Measurements from ENCODE around the gene RAB3IL1. TPM values are rescaled to one million over a fixed set of nuclear protein-coding genes. Genes with fewer than 3 reads are reported as not detected.

The RAB3IL1 gene
- total RNA-seq, 3 donors from 2014 or later: 0.15 to 1.4 TPM; not detected in 1

- Mint-ChIP-seq H3K4me1 (ENCODE audit: low read depth) (no peaks in the 10 kb centered on the region), H3K4me3 (no peak overlapping the region), H3K9me3 (no peaks in the 10 kb centered on the region), H3K27me3 (ENCODE audit: low read depth) (no peaks in the 10 kb centered on the region), H3K36me3 (ENCODE audit: insufficient read depth) (no peaks in the 10 kb centered on the region)
- DNase-seq: no peak
- ATAC-seq: no peak
Measured at GRCh38 chr11:61854206-61854895, 63.0 kb downstream of the RAB3IL1 start.

- H3K27me3 Mint-ChIP-seq (ENCODE audit: low read depth): no peaks in the 10 kb centered on the region
- ATAC-seq: no peak
- no peak overlapping the region for H3K4me3 Mint-ChIP-seq
- no peaks in the 10 kb centered on the region for H3K9me3 Mint-ChIP-seq
- no peaks in the 10 kb centered on the region for H3K36me3 Mint-ChIP-seq (ENCODE audit: insufficient read depth)
- no peaks in the 10 kb centered on the region for H3K4me1 Mint-ChIP-seq (ENCODE audit: low read depth)
- no peak for DNase-seq
Measured at GRCh38 chr11:61853698-61854169, 63.6 kb downstream of the RAB3IL1 start.

- Mint-ChIP-seq H3K9me3 (no peaks in the 10 kb centered on the region), H3K27me3 (ENCODE audit: low read depth) (no peaks in the 10 kb centered on the region), H3K4me1 (ENCODE audit: low read depth) (no peaks in the 10 kb centered on the region), H3K36me3 (ENCODE audit: insufficient read depth) (no peaks in the 10 kb centered on the region), H3K4me3 (no peak overlapping the region)
- no peak for ATAC-seq
- DNase-seq: no peak
Measured at GRCh38 chr11:61851900-61852295, 65.5 kb downstream of the RAB3IL1 start.

- Mint-ChIP-seq H3K4me3 (no peak overlapping the region), H3K27me3 (ENCODE audit: low read depth) (no peaks in the 10 kb centered on the region), H3K9me3 (no peaks in the 10 kb centered on the region), H3K36me3 (ENCODE audit: insufficient read depth) (no peaks in the 10 kb centered on the region), H3K4me1 (ENCODE audit: low read depth) (no peaks in the 10 kb centered on the region)
- no peak for DNase-seq
- no peak for ATAC-seq
Measured at GRCh38 chr11:61851113-61851899, 66.1 kb downstream of the RAB3IL1 start.

GRCh38 chr11:61850687-61851086 is 66.7 kb downstream of the RAB3IL1 start:
- H3K27me3 Mint-ChIP-seq (ENCODE audit: low read depth): no peaks in the 10 kb centered on the region
- no peak overlapping the region for H3K4me3 Mint-ChIP-seq
- no peaks in the 10 kb centered on the region for H3K36me3 Mint-ChIP-seq (ENCODE audit: insufficient read depth)
- H3K4me1 Mint-ChIP-seq (ENCODE audit: low read depth): no peaks in the 10 kb centered on the region
- no peak for ATAC-seq
- no peaks in the 10 kb centered on the region for H3K9me3 Mint-ChIP-seq
- no peak for DNase-seq

GRCh38 chr11:61848631-61849030 is 68.7 kb downstream of the RAB3IL1 start:
- no peaks in the 10 kb centered on the region for H3K27me3 Mint-ChIP-seq (ENCODE audit: low read depth)
- DNase-seq (no peak), ATAC-seq (no peak)
- H3K4me3 Mint-ChIP-seq: no peak overlapping the region
- H3K4me1 Mint-ChIP-seq (ENCODE audit: low read depth): no peaks in the 10 kb centered on the region
- H3K9me3 Mint-ChIP-seq: no peaks in the 10 kb centered on the region
- H3K36me3 Mint-ChIP-seq (ENCODE audit: insufficient read depth): no peaks in the 10 kb centered on the region

- Mint-ChIP-seq H3K9me3 (no peaks in the 10 kb centered on the region), H3K4me1 (ENCODE audit: low read depth) (no peaks in the 10 kb centered on the region), H3K27me3 (ENCODE audit: low read depth) (no peaks in the 10 kb centered on the region), H3K4me3 (no peak overlapping the region), H3K36me3 (ENCODE audit: insufficient read depth) (no peaks in the 10 kb centered on the region)
- DNase-seq (no peak), ATAC-seq (no peak)
Measured at GRCh38 chr11:61847914-61848581, 69.3 kb downstream of the RAB3IL1 start.

Other genes with a start within 250 kb of the RAB3IL1 start
- gene DAGLA, start 237.2 kb downstream of the RAB3IL1 start, total RNA-seq: under 1 TPM; 0.20 to 0.35 (median 0.21) TPM
- 1 to 10 TPM in 1 of 3 donors, under 1 TPM in 2; 0.08 to 1.1 (median 0.24) TPM for gene MYRF, start 164.9 kb downstream of the RAB3IL1 start, total RNA-seq
- gene TMEM258, start 125.0 kb downstream of the RAB3IL1 start, total RNA-seq: 100 to 1,000 TPM; 139 to 143 (median 142) TPM
- gene FEN1, start 124.7 kb downstream of the RAB3IL1 start, total RNA-seq: 100 to 1,000 TPM in 1 of 3 donors, 10 to 100 TPM in 2; 92.8 to 108 (median 94.2) TPM
- gene FADS1, start 100.6 kb downstream of the RAB3IL1 start, total RNA-seq: 1 to 10 TPM; 2.1 to 3.5 (median 3.3) TPM
- gene FADS2, start 89.3 kb downstream of the RAB3IL1 start, total RNA-seq: 1 to 10 TPM; 2.5 to 3.6 (median 3.1) TPM
- 1 to 10 TPM; 2.6 to 4.1 (median 2.8) TPM for gene FADS3, start 26.0 kb downstream of the RAB3IL1 start, total RNA-seq
- not detected for gene BEST1, start 32.8 kb upstream of the RAB3IL1 start, total RNA-seq
- 100 to 1,000 TPM; 351 to 505 (median 363) TPM for gene FTH1, start 50.1 kb upstream of the RAB3IL1 start, total RNA-seq
- gene INCENP, start 206.4 kb upstream of the RAB3IL1 start, total RNA-seq: 10 to 100 TPM; 29.9 to 36.3 (median 32.8) TPM

Measured in activated T-cell treated with anti-CD3 and anti-CD28 coated beads, Interleukin-2, amount 50 U/mL, for 4 hours (primary cell).